Measurements from ENCODE around the gene SLC24A3.

DNA sequence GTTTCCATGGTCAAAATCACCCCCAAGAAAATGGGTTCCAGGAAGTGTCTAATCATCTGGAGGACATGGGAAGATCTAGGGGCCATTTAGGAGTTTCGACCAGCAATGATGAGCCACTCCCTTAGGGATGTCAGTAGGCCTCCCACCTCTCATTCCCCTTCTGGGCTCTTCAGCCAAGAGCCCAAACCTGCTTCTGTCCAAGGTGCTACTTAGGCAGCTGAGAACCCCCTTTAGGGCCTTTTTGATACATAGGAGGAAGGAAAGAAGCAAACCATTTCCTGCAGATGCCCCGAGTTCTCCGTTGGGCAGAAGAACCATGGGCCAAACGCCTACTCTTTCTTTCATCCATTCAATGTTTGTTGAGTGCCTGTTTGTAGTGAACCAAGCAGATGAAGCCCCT lies 404.2 kb downstream of the SLC24A3 start:
- TF ChIP-seq, protein P1, sequence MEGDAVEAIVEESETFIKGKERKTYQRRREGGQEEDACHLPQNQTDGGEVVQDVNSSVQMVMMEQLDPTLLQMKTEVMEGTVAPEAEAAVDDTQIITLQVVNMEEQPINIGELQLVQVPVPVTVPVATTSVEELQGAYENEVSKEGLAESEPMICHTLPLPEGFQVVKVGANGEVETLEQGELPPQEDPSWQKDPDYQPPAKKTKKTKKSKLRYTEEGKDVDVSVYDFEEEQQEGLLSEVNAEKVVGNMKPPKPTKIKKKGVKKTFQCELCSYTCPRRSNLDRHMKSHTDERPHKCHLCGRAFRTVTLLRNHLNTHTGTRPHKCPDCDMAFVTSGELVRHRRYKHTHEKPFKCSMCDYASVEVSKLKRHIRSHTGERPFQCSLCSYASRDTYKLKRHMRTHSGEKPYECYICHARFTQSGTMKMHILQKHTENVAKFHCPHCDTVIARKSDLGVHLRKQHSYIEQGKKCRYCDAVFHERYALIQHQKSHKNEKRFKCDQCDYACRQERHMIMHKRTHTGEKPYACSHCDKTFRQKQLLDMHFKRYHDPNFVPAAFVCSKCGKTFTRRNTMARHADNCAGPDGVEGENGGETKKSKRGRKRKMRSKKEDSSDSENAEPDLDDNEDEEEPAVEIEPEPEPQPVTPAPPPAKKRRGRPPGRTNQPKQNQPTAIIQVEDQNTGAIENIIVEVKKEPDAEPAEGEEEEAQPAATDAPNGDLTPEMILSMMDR (conservative IDR thresholded peaks at IDR 0.05; ENCODE audit: low read depth, low read length) = no peak
- no peak for TF ChIP-seq EZH2 (IDR thresholded peaks at IDR 0.05; ENCODE audit: borderline replicate concordance, low read depth, low read length, poor library complexity, severe bottlenecking)
